Measurements from ENCODE around the gene C19orf33.
"Not testable (repeated sequence)": the region's sequence is repeated elsewhere in the genome, so short reads cannot be mapped to it uniquely, and the experiment has no call there.

Gene C19orf33

DNA sequence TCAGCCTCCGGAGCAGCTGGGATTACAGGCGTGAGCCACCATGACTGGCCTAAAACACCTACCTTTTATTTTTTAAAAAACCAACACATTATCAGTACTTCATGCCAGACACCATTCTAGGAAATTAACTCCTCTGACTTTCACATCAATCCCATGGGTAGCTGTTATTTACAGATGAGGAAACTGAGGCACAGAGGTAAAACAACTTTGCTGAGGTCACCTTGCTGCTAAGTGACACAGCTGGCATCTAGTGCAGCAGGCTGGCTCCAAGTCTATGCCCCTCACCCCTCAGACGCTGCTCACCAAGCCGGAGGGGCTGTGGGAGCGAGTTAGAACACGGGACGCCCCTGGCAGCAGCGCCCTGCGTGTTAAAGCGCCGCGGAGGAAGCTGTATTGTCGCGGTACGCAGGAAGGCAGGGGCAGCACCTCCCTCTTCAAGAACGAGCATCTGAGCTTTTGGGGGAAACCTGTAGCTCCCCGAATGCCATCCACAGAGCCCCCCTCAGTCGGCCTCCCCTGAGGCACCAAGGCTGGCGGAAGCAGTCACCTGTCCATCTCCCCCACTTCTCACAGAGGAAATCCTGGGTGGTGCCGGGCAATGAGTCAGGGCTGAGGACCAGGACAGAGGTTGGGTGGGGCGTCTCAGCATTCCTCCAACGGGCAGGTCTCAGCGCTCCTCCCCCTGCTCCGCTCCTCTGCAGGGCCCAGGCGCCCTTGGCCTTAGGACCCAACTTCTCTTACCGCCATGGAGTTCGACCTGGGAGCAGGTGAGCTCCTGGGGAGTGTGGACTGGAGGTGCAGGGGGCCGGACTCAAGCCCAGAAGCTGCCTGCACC is at the start of gene C19orf33:
TSS of gene C19orf33 (plus strand) at position 735 of the 835 bp plus-strand sequence. CDS start at position 746, 11 bp downstream.
- no peak for ATAC-seq

- ATAC-seq, result no peak
These were observed 48.6 kb upstream of the C19orf33 start for GRCh38 chr19:38255383-38256014.

GRCh38 chr19:38261942-38262341 is 42.1 kb upstream of the C19orf33 start:
- ATAC-seq, result not testable (repeated sequence)

GRCh38 chr19:38262585-38263268 is 41.3 kb upstream of the C19orf33 start:
- ATAC-seq, result no peak

- ATAC-seq, result peak; percentile 83 to 84
These were observed 40.2 kb upstream of the C19orf33 start for GRCh38 chr19:38263689-38264485.

DNA sequence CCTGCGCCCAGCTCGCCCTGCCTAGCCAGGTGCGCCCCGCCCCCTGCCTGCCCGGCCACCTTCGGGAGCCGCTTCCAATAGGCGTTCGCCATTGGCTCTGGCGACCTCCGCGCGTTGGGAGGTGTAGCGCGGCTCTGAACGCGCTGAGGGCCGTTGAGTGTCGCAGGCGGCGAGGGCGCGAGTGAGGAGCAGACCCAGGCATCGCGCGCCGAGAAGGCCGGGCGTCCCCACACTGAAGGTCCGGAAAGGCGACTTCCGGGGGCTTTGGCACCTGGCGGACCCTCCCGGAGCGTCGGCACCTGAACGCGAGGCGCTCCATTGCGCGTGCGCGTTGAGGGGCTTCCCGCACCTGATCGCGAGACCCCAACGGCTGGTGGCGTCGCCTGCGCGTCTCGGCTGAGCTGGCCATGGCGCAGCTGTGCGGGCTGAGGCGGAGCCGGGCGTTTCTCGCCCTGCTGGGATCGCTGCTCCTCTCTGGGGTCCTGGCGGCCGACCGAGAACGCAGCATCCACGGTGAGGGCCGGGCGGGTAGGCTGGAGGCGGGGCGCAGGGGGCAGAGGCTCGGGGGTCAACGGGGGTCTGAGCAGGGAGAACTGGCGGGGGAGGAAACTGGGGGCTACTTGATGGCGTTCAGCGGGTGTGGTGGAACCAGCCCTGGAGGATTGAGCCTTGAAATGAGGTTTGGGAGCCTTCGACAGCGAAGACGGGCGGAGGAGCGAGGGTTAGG is 39.4 kb upstream of the C19orf33 start, which contains the start of gene SPINT2:
TSS of gene SPINT2 (plus strand) at position 88 of the 727 bp plus-strand sequence. CDS start at position 408, 320 bp downstream.
- ATAC-seq, result peak; percentile 22 to 54

DNA sequence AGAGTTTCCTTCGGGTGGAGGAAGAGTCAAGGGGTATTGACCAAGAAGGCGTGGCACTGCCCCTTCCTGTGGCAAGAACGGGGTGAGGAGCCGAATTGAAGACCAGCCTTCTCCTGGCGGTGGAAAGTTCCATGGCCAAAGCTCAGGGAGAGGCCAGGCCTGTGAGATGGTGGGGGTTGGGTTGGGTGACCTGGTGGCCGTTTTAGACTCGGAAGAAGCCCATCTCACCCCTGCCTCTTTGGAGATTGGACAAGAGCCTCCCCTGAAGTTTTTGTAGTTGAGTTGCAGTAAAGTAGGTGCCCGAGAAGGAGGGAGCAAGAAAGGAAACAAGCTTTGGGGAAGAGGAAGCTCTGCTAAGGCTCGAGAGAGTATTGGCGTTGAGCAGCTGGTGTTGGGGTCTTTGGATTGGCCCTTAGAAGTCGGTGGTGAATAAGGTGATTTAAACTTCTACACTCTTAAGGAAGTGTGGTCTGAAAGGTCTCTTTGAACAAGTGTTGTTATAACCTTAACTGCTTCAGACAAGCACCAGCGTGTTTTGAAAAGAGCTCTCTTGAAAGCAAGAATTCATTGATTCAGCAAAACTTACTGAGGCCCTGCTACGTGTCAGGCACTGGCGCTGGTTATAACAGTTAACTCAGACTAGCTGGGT is 38.7 kb upstream of the C19orf33 start:
- ATAC-seq, result no peak

DNA sequence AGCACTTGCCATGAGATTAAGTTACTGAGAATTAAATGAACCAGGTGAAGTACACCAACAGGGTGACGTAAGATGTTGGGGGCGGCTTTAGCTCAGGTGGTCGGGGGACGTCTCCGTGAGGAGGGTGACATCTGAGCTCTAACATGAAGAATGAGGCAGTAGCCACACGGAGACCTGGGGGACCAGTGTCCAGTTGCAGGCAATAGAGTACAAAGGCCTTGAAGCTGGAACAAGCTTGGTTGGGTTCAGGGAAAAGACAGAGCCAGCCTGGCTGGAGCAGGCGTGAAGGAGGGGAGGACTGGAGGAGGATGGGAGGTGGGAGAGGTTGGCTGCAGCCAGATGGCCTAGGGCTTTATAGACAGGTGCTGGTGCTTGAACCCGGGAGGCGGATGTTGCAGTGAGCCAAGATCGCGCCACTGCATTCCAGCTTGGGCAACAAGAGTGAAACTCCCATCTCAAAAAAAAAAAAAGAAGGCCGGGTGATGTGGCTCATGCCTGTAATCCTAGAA is 38.1 kb upstream of the C19orf33 start:
- no peak for ATAC-seq

- ATAC-seq, result no peak
These were observed 37.0 kb upstream of the C19orf33 start for GRCh38 chr19:38266981-38267597.

GRCh38 chr19:38267761-38268483 is 36.1 kb upstream of the C19orf33 start:
- ATAC-seq, result no peak

DNA sequence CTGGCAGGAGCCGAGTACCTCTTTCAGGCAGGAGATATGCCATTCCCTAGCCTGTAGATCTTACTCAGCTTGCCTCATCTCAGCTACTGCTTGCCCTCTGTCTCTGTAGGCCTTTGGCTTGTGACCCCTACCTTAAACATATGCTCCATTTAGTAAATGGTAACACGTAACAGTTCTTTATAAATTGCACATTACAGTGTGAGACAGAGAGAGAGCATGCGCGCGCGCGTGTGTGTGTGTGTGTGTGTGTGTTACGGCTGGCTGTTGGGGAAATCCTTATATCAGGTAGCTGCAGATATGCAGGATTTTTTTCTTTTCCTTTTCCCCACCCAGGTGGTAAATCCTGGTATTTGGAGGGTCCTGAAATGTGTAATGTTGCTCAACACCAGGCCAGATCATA is 35.5 kb upstream of the C19orf33 start:
- no peak for ATAC-seq

GRCh38 chr19:38270587-38271167 is 33.4 kb upstream of the C19orf33 start:
- ATAC-seq, result no peak

DNA sequence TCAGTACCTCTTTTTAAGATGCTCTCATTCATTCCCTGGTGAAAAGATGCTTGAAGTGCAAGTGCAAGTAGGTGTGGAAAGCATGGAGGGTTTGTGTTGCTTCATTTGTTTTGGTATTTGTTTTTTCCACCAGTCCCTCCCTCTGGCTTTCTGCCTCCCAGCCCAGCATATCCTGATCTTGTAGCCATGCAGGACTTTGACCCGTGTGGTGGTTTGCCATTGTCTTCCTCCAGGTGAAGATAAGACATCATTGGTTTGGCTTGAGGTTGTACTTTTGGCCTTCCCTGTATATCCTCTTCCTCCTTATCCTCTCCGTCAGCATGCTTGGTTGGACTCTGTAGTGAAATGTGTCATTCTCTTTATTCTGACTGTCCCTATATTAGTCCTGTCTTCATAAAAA is 30.6 kb upstream of the C19orf33 start:
- no peak for ATAC-seq

GRCh38 chr19:38274739-38275138 is 29.3 kb upstream of the C19orf33 start:
- ATAC-seq, result no peak

GRCh38 chr19:38276942-38277517 is 27.0 kb upstream of the C19orf33 start:
- ATAC-seq, result no peak

GRCh38 chr19:38277549-38277948 is 26.5 kb upstream of the C19orf33 start:
- no peak for ATAC-seq

DNA sequence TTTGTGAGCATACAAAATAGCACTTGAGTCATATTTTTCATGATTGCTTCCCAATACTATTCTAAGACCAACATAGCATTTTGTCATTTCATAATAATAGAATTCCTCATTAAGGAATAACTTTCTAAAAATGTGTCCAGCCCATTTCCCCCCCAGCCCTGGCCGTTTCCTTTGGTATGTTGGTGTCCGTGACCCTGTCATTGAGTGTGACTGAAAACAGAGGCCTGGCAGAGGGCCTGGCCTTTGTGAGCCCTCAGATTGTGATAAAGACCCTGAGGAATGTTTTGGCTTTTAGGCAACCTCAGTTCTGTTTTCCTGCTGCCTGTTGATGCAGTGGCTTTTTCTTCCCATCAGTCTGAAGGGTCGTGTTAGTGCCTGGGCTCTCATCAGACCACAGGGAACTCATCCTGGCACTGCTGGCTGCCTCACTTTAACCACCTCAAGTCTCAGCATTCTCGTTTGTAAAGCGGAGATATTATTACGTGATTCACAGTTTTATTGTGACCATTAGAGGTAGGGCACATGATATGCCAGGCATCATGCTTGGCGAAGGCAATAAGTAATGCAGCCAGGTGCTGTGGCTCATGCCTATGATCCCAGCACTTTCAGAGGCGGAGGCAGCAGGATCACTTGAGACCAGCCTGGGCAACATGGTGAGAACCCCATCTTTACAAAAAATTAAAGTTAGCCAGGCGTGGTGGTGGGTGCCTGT is 25.9 kb upstream of the C19orf33 start:
- ATAC-seq, result no peak

- ATAC-seq, result no peak
These were observed 25.3 kb upstream of the C19orf33 start for GRCh38 chr19:38278751-38279150.
